ENCODE data around the gene SERPINA4. TPM values are rescaled to one million over a fixed set of nuclear protein-coding genes. Genes with fewer than 3 reads are reported as not detected.

SERPINA4 gene
- total and polyA plus RNA-seq, 2 of the 13 experiments (the other 11 are each of a cell fraction or from before 2014, with no cell fraction given) = 39.1 to 57.8 TPM

DNA sequence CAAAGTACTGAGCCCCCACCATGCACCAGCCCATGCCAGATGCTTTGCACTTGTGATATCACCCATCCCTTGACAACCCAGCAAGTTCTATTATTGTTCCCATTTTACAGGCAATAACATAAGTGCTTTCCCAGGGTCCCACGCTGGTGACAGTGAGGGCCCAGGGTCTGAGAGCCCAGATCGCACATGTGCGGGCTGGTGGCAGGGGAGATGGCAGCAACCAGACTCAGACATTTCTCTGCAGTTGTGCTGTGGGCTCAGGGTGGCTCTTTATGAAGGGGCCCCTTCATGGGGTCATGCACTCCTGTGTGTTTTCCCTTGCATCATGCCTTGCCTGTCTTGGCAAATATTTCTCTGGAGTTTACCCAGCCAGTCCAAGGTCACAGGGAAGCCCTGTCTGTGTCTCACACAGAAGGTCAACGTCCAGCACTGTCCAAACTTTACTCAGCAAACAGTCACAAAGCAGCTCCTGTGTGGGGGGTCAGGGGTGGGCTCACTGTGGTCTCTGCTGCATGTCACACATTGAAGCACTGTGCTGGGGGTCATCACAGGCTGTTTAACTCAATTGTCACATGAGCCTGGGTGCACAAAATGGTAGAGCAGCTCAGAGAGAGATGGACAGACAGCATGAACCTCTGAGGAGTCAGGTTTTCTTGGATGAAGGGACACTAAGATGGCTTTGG, 32.6 kb downstream of the SERPINA4 start (continued):
- peak; percentile 99 for TF ChIP-seq TARDBP (CRISPR knock-in tag; IDR thresholded peaks at IDR 0.05)
- TF ChIP-seq, protein P1, sequence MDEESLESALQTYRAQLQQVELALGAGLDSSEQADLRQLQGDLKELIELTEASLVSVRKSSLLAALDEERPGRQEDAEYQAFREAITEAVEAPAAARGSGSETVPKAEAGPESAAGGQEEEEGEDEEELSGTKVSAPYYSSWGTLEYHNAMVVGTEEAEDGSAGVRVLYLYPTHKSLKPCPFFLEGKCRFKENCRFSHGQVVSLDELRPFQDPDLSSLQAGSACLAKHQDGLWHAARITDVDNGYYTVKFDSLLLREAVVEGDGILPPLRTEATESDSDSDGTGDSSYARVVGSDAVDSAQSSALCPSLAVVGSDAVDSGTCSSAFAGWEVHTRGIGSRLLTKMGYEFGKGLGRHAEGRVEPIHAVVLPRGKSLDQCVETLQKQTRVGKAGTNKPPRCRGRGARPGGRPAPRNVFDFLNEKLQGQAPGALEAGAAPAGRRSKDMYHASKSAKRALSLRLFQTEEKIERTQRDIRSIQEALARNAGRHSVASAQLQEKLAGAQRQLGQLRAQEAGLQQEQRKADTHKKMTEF (CRISPR knock-in tag; IDR thresholded peaks at IDR 0.05) = peak; percentile 100
- TF ChIP-seq, protein P2, sequence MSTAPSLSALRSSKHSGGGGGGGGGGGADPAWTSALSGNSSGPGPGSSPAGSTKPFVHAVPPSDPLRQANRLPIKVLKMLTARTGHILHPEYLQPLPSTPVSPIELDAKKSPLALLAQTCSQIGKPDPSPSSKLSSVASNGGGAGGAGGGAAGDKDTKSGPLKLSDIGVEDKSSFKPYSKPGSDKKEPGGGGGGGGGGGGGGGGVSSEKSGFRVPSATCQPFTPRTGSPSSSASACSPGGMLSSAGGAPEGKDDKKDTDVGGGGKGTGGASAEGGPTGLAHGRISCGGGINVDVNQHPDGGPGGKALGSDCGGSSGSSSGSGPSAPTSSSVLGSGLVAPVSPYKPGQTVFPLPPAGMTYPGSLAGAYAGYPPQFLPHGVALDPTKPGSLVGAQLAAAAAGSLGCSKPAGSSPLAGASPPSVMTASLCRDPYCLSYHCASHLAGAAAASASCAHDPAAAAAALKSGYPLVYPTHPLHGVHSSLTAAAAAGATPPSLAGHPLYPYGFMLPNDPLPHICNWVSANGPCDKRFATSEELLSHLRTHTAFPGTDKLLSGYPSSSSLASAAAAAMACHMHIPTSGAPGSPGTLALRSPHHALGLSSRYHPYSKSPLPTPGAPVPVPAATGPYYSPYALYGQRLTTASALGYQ (CRISPR knock-in tag; IDR thresholded peaks at IDR 0.05) = peak; percentile 99
- TF ChIP-seq STAG1 (CRISPR knock-in tag; IDR thresholded peaks at IDR 0.05) = peak; percentile 52
- TF ChIP-seq ZNF430 (CRISPR knock-in tag; IDR thresholded peaks at IDR 0.05) = peak; percentile 96
- TF ChIP-seq, protein P3, sequence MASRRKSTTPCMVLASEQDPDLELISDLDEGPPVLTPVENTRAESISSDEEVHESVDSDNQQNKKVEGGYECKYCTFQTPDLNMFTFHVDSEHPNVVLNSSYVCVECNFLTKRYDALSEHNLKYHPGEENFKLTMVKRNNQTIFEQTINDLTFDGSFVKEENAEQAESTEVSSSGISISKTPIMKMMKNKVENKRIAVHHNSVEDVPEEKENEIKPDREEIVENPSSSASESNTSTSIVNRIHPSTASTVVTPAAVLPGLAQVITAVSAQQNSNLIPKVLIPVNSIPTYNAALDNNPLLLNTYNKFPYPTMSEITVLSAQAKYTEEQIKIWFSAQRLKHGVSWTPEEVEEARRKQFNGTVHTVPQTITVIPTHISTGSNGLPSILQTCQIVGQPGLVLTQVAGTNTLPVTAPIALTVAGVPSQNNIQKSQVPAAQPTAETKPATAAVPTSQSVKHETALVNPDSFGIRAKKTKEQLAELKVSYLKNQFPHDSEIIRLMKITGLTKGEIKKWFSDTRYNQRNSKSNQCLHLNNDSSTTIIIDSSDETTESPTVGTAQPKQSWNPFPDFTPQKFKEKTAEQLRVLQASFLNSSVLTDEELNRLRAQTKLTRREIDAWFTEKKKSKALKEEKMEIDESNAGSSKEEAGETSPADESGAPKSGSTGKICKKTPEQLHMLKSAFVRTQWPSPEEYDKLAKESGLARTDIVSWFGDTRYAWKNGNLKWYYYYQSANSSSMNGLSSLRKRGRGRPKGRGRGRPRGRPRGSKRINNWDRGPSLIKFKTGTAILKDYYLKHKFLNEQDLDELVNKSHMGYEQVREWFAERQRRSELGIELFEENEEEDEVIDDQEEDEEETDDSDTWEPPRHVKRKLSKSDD (CRISPR knock-in tag; IDR thresholded peaks at IDR 0.05; ENCODE audit: low read depth) = peak; percentile 81; the same call in 1 of the 2 replicates
- peak; percentile 55; the same call in 1 of the 2 replicates for TF ChIP-seq ZNF567 (CRISPR knock-in tag; IDR thresholded peaks at IDR 0.05; ENCODE audit: borderline replicate concordance)
- no peak for TF ChIP-seq THYN1 (CRISPR knock-in tag; IDR thresholded peaks at IDR 0.05; ENCODE audit: borderline replicate concordance, low read depth)
- TF ChIP-seq DMAP1 (CRISPR knock-in tag; IDR thresholded peaks at IDR 0.05) = peak; percentile 72
- peak; percentile 63; the same call in 1 of the 2 replicates for TF ChIP-seq ZNF547 (CRISPR knock-in tag; IDR thresholded peaks at IDR 0.05)
- TF ChIP-seq PAX8 (CRISPR knock-in tag; IDR thresholded peaks at IDR 0.05; ENCODE audit: borderline replicate concordance) = peak; percentile 66; the same call in 1 of the 2 replicates
- TF ChIP-seq, protein P4, sequence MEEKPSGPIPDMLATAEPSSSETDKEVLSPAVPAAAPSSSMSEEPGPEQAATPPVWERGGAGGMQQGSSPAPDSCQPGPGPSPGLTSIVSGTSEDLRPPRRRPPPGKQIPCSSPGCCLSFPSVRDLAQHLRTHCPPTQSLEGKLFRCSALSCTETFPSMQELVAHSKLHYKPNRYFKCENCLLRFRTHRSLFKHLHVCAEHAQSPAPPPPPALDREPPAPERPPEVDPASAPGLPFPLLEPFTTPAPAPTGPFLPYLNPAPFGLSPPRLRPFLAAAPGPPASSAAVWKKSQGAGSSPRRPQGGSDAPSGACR (CRISPR knock-in tag; IDR thresholded peaks at IDR 0.05) = peak; percentile 98
- TF ChIP-seq, protein P5, sequence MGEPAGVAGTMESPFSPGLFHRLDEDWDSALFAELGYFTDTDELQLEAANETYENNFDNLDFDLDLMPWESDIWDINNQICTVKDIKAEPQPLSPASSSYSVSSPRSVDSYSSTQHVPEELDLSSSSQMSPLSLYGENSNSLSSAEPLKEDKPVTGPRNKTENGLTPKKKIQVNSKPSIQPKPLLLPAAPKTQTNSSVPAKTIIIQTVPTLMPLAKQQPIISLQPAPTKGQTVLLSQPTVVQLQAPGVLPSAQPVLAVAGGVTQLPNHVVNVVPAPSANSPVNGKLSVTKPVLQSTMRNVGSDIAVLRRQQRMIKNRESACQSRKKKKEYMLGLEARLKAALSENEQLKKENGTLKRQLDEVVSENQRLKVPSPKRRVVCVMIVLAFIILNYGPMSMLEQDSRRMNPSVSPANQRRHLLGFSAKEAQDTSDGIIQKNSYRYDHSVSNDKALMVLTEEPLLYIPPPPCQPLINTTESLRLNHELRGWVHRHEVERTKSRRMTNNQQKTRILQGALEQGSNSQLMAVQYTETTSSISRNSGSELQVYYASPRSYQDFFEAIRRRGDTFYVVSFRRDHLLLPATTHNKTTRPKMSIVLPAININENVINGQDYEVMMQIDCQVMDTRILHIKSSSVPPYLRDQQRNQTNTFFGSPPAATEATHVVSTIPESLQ (CRISPR knock-in tag; conservative IDR thresholded peaks at IDR 0.05) = no peak
- TF ChIP-seq MXD4 (CRISPR knock-in tag; IDR thresholded peaks at IDR 0.05) = 0 out of 2 replicates have a peak, but pooled peaks have one; percentile 78
- TF ChIP-seq ZBTB42 (CRISPR knock-in tag; IDR thresholded peaks at IDR 0.05) = 0 out of 2 replicates have a peak, but pooled peaks have one; percentile 25
- no peak for TF ChIP-seq NONO (IDR thresholded peaks at IDR 0.05)
- peak; percentile 97 for TF ChIP-seq NONO (CRISPR knock-in tag; conservative IDR thresholded peaks at IDR 0.05)
- TF ChIP-seq PLRG1 (conservative IDR thresholded peaks at IDR 0.05) = no peak
- TF ChIP-seq ZSCAN29 (CRISPR knock-in tag; conservative IDR thresholded peaks at IDR 0.05) = peak; percentile 90
- no peak for TF ChIP-seq EED (CRISPR knock-in tag; IDR thresholded peaks at IDR 0.05)
- TF ChIP-seq ZNF616 (CRISPR knock-in tag; IDR thresholded peaks at IDR 0.05; ENCODE audit: low read depth) = no peak

Data from HepG2 (cell line).